Subcutaneous adipose tissue (tissue), 4 donors: ENCODE data around the gene MISFA. TPM values are rescaled to one million over a fixed set of nuclear protein-coding genes. Genes with fewer than 3 reads are reported as not detected.

Source experiments
- CTCF ChIP-seq: fragments of 450-650 bp; IDR thresholded peaks from one replicate; pipeline ENCODE4 v1.5.1; 2016; ENCODE audit warnings: low read depth, mild to moderate bottlenecking, control low read depth, antibody characterized with exemption, moderate library complexity
- total RNA-seq, 4 donors: library from RNA; depleted of rRNA; stranded (reverse); fragments of >200 nt; gene quantifications; one replicate each; pipeline ENCODE4 v1.1.0, GENCODE V29; 2016

MISFA gene
- total RNA-seq, 4 donors from 2014 or later = 1.5 to 5.3 (median 3.1) TPM; not detected in 1

- TF ChIP-seq CTCF = no peak
Observed at GRCh38 chr11:18608376-18608775, 8.8 kb downstream of the MISFA start.

GRCh38 chr11:18611196-18611595 lies 11.6 kb downstream of the MISFA start:
- no peak for TF ChIP-seq CTCF

- no peak for TF ChIP-seq CTCF
Observed at GRCh38 chr11:18612394-18612793, 12.8 kb downstream of the MISFA start.

GRCh38 chr11:18614667-18615066 lies 15.1 kb downstream of the MISFA start:
- TF ChIP-seq CTCF = no peak

- no peak for TF ChIP-seq CTCF
Observed at GRCh38 chr11:18615628-18616392, 16.2 kb downstream of the MISFA start.

GRCh38 chr11:18617688-18618341 lies 18.2 kb downstream of the MISFA start:
- no peak for TF ChIP-seq CTCF

GRCh38 chr11:18618342-18619025 lies 18.9 kb downstream of the MISFA start:
- TF ChIP-seq CTCF = no peak
